Osteocyte (in vitro differentiated cells): ENCODE measurements around the gene FBRSL1. TPM values are rescaled to one million over a fixed set of nuclear protein-coding genes. Genes with fewer than 3 reads are reported as not detected.

Experiments used
- DNase-seq: peaks from one replicate; pipeline ENCODE4 v3.0.0; 2021; ENCODE audit warnings: mixed read lengths; ENCODE audit not compliant: unreplicated experiment; ENCODE audit errors: extremely low spot score
- H3K27ac Mint-ChIP-seq: one replicate; pipeline ENCODE4 v1.8.0; 2021; ENCODE audit warnings: mild to moderate bottlenecking, mixed read lengths; ENCODE audit not compliant: unreplicated experiment
- H3K27me3 Mint-ChIP-seq: one replicate; pipeline ENCODE4 v1.8.0; 2021; ENCODE audit warnings: mixed read lengths; ENCODE audit not compliant: unreplicated experiment
- H3K36me3 Mint-ChIP-seq: one replicate; pipeline ENCODE4 v1.8.0; 2021; ENCODE audit warnings: mixed read lengths; ENCODE audit not compliant: unreplicated experiment
- H3K4me1 Mint-ChIP-seq: one replicate; pipeline ENCODE4 v1.8.0; 2021; ENCODE audit warnings: mixed read lengths; ENCODE audit not compliant: unreplicated experiment
- H3K4me3 Mint-ChIP-seq: one replicate; pipeline ENCODE4 v1.8.0; 2021; ENCODE audit warnings: mild to moderate bottlenecking, moderate library complexity, mixed read lengths; ENCODE audit not compliant: unreplicated experiment
- H3K9me3 Mint-ChIP-seq: one replicate; pipeline ENCODE4 v1.8.0; 2021; ENCODE audit warnings: mixed read lengths; ENCODE audit not compliant: unreplicated experiment
- total RNA-seq: library from RNA; stranded (reverse); gene quantifications from 2 replicates; pipeline ENCODE4 v1.2.1, GENCODE V29; 2021
- TF ChIP-seq, protein P1 (sequence below): fragments of 200-600 bp; sonication (generic); IDR thresholded peaks from 2 replicates; pipeline ENCODE4 v1.5.0; 2021; ENCODE audit warnings: antibody characterized with exemption, mild to moderate bottlenecking, moderate library complexity

FBRSL1 gene
- total RNA-seq, 1 donor from 2014 or later: 46.2 TPM

DNA sequence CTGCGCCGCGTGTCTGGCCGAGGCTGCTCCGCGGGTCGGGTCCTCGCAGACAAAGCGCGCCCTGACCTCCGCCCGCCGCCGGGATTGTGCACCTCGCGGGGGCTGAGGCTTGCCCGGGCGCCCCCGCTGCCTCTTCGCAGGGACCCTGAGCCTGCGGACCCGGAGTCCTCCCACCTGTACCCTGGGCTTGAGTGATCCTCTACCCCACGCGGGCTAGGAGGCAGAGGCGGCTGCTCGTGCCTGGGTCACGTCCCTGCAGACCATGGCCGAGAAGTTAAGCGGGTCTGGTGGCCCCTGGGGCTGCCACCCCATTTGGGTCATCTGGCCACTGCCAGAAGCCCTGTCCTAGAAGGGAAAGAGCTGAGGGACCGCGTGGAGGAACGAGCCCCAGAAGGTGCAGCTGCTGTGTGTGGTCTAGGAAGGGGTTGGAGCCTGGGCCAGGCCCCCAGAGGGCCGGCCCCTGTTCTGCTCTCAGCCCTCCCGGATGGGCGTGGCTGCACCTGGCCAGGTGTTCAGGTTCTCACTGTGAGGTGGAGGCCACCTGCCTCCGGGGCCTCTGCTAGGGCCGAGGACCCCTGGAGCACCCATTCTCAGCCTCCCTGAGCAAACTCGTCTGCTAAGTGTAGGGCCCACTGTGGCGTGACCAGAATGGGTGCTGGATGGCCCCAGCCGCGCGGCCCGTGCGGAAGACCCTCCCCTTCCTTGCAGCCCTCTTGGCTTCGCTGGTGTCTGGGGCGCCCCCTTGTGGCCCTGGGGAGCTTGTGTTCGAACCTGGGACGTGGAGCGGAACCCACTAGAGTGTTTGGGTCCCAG lies 70.9 kb downstream of the FBRSL1 start:
- Mint-ChIP-seq H3K27ac (no peak overlapping the region), H3K4me1 (peaks cover 6% of the 10 kb centered on the region), H3K9me3 (no peaks in the 10 kb centered on the region), H3K36me3 (no peaks in the 10 kb centered on the region), H3K4me3 (peak overlapping the region; percentile 70), H3K27me3 (no peaks in the 10 kb centered on the region)
- TF ChIP-seq, protein P1, sequence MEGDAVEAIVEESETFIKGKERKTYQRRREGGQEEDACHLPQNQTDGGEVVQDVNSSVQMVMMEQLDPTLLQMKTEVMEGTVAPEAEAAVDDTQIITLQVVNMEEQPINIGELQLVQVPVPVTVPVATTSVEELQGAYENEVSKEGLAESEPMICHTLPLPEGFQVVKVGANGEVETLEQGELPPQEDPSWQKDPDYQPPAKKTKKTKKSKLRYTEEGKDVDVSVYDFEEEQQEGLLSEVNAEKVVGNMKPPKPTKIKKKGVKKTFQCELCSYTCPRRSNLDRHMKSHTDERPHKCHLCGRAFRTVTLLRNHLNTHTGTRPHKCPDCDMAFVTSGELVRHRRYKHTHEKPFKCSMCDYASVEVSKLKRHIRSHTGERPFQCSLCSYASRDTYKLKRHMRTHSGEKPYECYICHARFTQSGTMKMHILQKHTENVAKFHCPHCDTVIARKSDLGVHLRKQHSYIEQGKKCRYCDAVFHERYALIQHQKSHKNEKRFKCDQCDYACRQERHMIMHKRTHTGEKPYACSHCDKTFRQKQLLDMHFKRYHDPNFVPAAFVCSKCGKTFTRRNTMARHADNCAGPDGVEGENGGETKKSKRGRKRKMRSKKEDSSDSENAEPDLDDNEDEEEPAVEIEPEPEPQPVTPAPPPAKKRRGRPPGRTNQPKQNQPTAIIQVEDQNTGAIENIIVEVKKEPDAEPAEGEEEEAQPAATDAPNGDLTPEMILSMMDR: peak; percentile 78
- DNase-seq: peak; percentile 92

Other genes starting within 250 kb of the FBRSL1 start
- not detected in 2 replicates for gene GALNT9, start 160.6 kb upstream of the FBRSL1 start, total RNA-seq
- not detected in 2 replicates for gene LRCOL1, start 120.4 kb downstream of the FBRSL1 start, total RNA-seq
- not detected in 2 replicates for gene P2RX2, start 128.6 kb downstream of the FBRSL1 start, total RNA-seq
- gene POLE, start 197.2 kb downstream of the FBRSL1 start, total RNA-seq: 72.5 and 74.4 TPM in 2 replicates
- gene PXMP2, start 197.4 kb downstream of the FBRSL1 start, total RNA-seq: 25.6 and 28.1 TPM in 2 replicates
- gene PGAM5, start 220.7 kb downstream of the FBRSL1 start, total RNA-seq: 23.6 and 24.5 TPM in 2 replicates